ENCODE data around the gene RPL35. TPM values are rescaled to one million over a fixed set of nuclear protein-coding genes. Genes with fewer than 3 reads are reported as not detected.

RPL35 gene
- polyA plus RNA-seq, 3 donors: 2,663 to 5,499 (median 3,310) TPM

GRCh38 chr9:124808246-124808956, 53.4 kb downstream of the RPL35 start:
- no peak overlapping the region for H3K27ac ChIP-seq (ENCODE audit: low read depth, low read length)
- 88 to 91% (median 89%) methylated on average over 12 of the region's 12 CpGs for WGBS, 3 donors

Other genes starting within 250 kb of the RPL35 start
- gene NR6A1, start 90.6 kb downstream of the RPL35 start, polyA plus RNA-seq: under 1 TPM; 0.13 to 0.61 (median 0.22) TPM
- gene OLFML2A, start 84.8 kb downstream of the RPL35 start, polyA plus RNA-seq: 1 to 10 TPM; 1.7 to 5.4 (median 3.7) TPM
- not detected for gene WDR38, start 8.5 kb downstream of the RPL35 start, polyA plus RNA-seq
- 10 to 100 TPM; 16.9 to 52.2 (median 27.4) TPM for gene ARPC5L, start 173 bp upstream of the RPL35 start, polyA plus RNA-seq
- gene GOLGA1, start 79.1 kb upstream of the RPL35 start, polyA plus RNA-seq: 10 to 100 TPM in 1 of 3 donors, 1 to 10 TPM in 2; 6.4 to 10.0 (median 8.2) TPM